Left renal cortex interstitium (tissue), 4 donors: ENCODE data around the gene HOXA13. TPM values are rescaled to one million over a fixed set of nuclear protein-coding genes. Genes with fewer than 3 reads are reported as not detected.

ENCODE experiments used
- DNase-seq, 4 donors: peaks; one replicate each; pipeline ENCODE4 v3.0.0-alpha.2; 2013; ENCODE audit warnings: low read depth in 4 of 4, low spot score in 2 of 4, missing footprints in 1 of 4
- polyA plus RNA-seq, 4 donors: library from polyadenylated mRNA; unstranded; fragments of 120-200 nt; gene quantifications; one replicate each; pipeline ENCODE4 v1.2.1, GENCODE V29; 2013; ENCODE audit not compliant: insufficient read length in 4 of 4

The HOXA13 gene
- polyA plus RNA-seq, 4 donors: 0.21 TPM; not detected in 3

- no peak for DNase-seq
Observed at GRCh38 chr7:27208998-27209397, 9.1 kb upstream of the HOXA13 start.

- no peak for DNase-seq
Observed at GRCh38 chr7:27207348-27207985, 7.6 kb upstream of the HOXA13 start.

GRCh38 chr7:27205325-27206280 lies 5.7 kb upstream of the HOXA13 start:
- peak in 1 of 4 donors; percentile 24 for DNase-seq

DNA sequence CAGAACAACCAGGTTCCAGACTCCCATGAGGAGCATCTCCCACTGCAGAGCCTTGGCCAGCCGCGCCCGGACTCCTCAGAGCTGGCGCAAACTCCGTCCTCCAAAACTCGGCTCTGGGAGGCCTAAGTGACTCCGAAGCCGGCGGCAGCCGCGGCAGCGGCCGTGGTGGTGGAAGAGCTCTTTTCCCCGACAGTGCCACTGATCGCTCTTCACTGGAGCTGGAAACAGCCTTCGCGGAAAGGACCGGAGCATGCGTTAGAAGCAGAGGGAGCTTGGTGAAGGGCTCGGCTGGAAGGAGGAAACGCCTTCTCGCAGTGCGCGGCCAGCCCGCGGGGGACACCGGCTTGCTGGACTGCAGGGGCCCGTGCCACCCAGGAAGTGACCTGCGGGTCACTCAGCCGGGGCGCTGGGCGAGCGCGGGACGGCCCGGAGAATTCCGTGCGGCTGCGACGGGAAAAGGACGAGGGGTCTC lies 5.0 kb upstream of the HOXA13 start:
- peak in 1 of 4 donors; percentile 23 for DNase-seq

- DNase-seq: no peak
Observed at GRCh38 chr7:27203964-27204594, 4.2 kb upstream of the HOXA13 start.

DNA sequence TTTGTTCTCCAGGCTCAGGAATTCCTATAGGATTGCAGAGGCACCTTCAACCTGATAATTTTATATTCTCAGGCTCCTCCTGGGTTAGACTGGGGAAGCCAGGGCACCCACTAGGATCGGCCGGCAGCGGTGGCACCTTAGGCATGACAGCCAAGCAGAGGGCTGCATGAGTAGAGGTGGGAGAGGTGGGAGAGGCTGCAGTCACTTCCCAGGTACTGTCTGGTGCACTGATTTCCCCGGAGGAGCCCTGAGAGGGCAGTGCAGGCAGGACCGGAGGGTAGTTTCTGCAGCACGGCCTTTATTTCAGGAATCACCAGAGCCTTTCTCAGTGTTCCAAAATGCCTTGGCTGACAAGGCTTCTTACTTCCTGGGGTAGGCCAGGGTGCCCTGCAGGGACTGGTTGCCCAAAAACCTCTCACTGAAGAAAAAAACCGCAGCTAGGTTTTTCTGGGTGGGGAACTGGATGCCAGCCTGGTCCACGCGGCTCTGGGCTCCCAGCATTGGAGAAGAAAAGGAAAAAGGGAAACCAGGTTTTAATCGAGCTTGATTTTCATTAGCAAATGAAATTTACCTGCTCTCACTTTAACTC lies 3.6 kb upstream of the HOXA13 start:
- DNase-seq: no peak

GRCh38 chr7:27202862-27203134 lies 2.9 kb upstream of the HOXA13 start:
- DNase-seq: no peak

- peak in 1 of 4 donors; percentile 32 for DNase-seq
Observed at GRCh38 chr7:27202018-27202861, 2.3 kb upstream of the HOXA13 start.

DNA sequence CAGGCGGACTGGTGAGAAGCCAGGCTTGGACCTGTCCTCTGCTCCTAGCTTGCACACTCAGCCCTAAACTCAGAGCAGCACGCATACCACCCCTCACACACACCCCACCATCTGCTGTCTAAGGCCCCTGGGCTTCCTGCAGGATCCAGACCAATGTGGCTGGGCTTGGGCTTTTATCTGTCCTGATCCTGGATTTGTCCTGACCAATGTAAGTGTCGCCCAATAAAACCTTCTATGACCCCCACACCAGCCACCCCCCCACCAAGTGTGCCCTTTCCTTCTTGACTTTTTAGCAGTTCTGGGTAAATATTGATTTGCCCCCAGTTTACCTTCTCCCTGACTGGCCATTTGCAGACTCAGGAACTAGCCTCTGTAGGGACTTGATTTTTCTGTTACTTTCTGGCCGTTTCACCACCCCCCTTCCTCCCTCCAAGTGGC lies 1.7 kb upstream of the HOXA13 start:
- DNase-seq: no peak

GRCh38 chr7:27200761-27201579 lies 1.1 kb upstream of the HOXA13 start:
- no peak for DNase-seq

DNA sequence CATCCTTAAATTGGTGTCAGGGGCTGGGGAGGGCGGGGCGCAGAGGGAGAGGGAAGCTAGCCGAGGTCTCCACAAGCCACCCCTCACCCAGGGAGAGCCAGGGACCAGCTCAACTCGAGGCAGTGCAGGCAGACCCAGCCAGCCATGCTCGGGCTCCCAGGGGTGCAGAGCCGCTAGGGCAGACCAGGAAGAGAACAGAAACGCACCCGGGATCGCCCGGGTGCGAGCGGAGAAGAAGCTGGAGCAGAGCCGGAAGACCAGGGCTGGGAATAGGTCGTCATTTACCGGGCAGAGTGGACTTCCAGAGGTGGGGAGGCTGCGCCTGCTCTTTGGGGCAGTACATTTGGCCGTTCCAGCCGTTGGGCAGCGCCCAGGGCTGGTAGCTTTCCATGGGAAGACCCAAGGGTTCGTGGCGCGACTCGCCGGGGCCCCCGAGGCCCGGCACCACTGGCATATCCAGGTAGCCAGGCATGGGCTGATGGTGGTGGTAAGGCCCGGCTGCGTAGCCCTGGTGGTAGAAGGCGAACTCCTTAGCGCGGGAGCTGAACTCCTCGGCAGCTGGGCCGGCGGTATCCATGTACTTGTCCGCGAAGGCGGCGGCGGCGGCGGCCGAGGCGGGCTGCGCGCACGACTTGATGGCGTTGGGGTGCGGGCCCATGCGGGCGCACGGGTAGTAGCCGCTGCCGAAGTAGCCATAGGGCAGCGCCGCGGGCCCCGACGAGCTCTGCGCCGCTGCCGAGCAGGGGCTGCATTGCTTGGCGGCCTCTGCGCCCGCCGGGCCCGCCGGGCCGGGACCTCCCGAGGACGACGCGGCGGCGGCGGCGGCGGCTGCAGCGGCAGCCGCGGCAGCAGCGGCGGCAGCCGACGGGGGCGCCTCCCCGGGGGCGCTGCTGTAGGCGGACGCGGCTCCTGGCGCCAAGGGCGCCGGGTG lies 755 bp downstream of the HOXA13 start:
- peak in 1 of 4 donors; percentile 21 for DNase-seq

DNA sequence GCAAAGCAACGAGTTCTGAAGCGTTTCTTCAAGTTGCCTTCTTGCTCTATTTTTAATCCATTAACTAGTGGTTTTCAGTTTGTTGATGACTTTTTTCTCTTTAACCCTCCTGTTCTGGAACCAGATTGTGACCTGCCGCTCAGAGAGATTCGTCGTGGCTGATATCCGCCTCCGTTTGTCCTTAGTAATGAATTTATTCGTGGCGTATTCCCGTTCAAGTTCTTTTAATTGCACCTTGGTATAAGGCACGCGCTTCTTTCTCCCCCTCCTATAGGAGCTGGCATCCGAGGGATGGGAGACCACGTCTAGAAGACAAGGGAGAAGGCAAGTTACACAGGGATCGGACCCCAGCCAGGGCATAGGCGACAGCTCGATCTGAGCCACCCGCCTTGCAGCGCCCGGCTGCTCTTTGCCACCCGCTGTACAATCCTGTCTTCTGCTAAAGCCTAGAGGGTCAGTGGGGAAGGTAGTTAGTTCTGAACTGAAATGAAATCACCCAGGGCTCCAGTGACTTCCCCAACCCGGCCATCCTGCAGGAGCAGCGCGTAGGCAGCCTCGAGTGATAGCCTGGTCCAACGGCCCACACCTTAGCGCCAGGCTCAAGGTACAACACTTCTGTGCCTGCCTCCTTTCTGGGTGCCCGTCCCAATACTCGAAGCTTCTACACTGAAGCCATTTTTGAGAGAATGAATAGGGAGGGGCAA lies 1.6 kb downstream of the HOXA13 start:
- DNase-seq: peak in 1 of 4 donors; percentile 28

- DNase-seq: peak in 1 of 4 donors; percentile 38
Observed at GRCh38 chr7:27197137-27198042, 2.5 kb downstream of the HOXA13 start.

DNA sequence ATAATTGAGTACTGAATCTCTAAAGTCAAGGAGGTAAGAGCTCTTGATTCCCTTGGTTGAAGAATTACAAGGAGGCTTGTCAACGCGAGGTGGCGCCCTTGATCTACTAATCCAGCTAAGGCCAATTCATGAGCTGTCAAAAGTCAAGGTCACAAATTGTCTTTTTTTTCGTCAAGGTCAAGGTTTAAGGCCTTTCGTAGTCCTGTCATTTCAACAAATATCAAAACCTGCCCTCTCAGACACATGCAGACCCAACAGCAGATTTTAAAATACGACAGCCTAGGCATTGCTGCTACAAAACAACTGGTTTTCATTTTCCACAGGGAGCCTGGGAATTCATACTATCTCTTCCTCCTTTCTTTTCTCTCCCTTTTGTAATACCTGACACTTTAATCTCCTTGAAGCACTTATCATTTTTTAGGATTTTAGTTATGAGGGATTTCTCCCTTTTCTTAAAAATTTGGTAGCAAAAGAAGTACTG lies 3.6 kb downstream of the HOXA13 start:
- DNase-seq: peak in 1 of 4 donors; percentile 82

- peak in 1 of 4 donors; percentile 27 for DNase-seq
Observed at GRCh38 chr7:27194686-27195379, 5.1 kb downstream of the HOXA13 start.

GRCh38 chr7:27194002-27194352 lies 5.9 kb downstream of the HOXA13 start:
- peak in 1 of 4 donors; percentile 19 for DNase-seq
